T-helper 2 cell treated with Interferon-gamma antibody and Interleukin-4, amounts not matched to agents 5 μg/mL and 100 μg/mL, for 36 hours (primary cell): ENCODE data around the gene C2CD2.

Experiments
- DNase-seq: peaks from one replicate; pipeline ENCODE4 v3.0.0; 2021; ENCODE audit warnings: low spot score
- H3K27ac Mint-ChIP-seq: one replicate; pipeline ENCODE4 v1.8.0; 2021; ENCODE audit warnings: mild to moderate bottlenecking, mixed read lengths
- H3K27me3 Mint-ChIP-seq: one replicate; pipeline ENCODE4 v1.8.0; 2021; ENCODE audit warnings: low read depth, mixed read lengths
- H3K36me3 Mint-ChIP-seq: one replicate; pipeline ENCODE4 v1.8.0; 2021; ENCODE audit warnings: low read depth, mixed read lengths
- H3K4me1 Mint-ChIP-seq: one replicate; pipeline ENCODE4 v1.8.0; 2021; ENCODE audit warnings: low read depth, mixed read lengths
- H3K4me3 Mint-ChIP-seq: one replicate; pipeline ENCODE4 v1.8.0; 2022; ENCODE audit warnings: mild to moderate bottlenecking, moderate library complexity, mixed read lengths
- H3K9me3 Mint-ChIP-seq: one replicate; pipeline ENCODE4 v1.8.0; 2021; ENCODE audit warnings: mixed read lengths

C2CD2 gene

GRCh38 chr21:41852151-41852928 lies 101.5 kb downstream of the C2CD2 start:
- Mint-ChIP-seq H3K9me3 (no peaks in the 10 kb centered on the region), H3K36me3 (peaks cover 15% of the 10 kb centered on the region), H3K27ac (no peak overlapping the region), H3K27me3 (no peaks in the 10 kb centered on the region), H3K4me1 (no peaks in the 10 kb centered on the region), H3K4me3 (no peak overlapping the region)
- DNase-seq, result no peak

GRCh38 chr21:41851090-41851790 lies 102.6 kb downstream of the C2CD2 start:
- no peaks in the 10 kb centered on the region for H3K4me1 Mint-ChIP-seq
- no peaks in the 10 kb centered on the region for H3K27me3 Mint-ChIP-seq
- H3K9me3 Mint-ChIP-seq, result no peaks in the 10 kb centered on the region
- H3K27ac Mint-ChIP-seq, result no peak overlapping the region
- peaks cover 12% of the 10 kb centered on the region for H3K36me3 Mint-ChIP-seq
- no peak for DNase-seq
- no peak overlapping the region for H3K4me3 Mint-ChIP-seq

GRCh38 chr21:41850085-41850484 lies 103.7 kb downstream of the C2CD2 start:
- no peaks in the 10 kb centered on the region for H3K9me3 Mint-ChIP-seq
- H3K27ac Mint-ChIP-seq, result no peak overlapping the region
- H3K4me1 Mint-ChIP-seq, result no peaks in the 10 kb centered on the region
- no peaks in the 10 kb centered on the region for H3K27me3 Mint-ChIP-seq
- H3K4me3 Mint-ChIP-seq, result no peak overlapping the region
- peaks cover 12% of the 10 kb centered on the region for H3K36me3 Mint-ChIP-seq
- DNase-seq, result no peak

- Mint-ChIP-seq H3K4me3 (no peak overlapping the region), H3K27ac (no peak overlapping the region), H3K36me3 (peaks cover 8% of the 10 kb centered on the region), H3K9me3 (no peaks in the 10 kb centered on the region), H3K4me1 (no peaks in the 10 kb centered on the region), H3K27me3 (no peaks in the 10 kb centered on the region)
- DNase-seq, result no peak
These were observed 104.7 kb downstream of the C2CD2 start for GRCh38 chr21:41848958-41849580.

GRCh38 chr21:41848533-41848932 lies 105.3 kb downstream of the C2CD2 start:
- no peak overlapping the region for H3K27ac Mint-ChIP-seq
- H3K4me1 Mint-ChIP-seq, result no peaks in the 10 kb centered on the region
- H3K9me3 Mint-ChIP-seq, result no peaks in the 10 kb centered on the region
- H3K4me3 Mint-ChIP-seq, result no peak overlapping the region
- no peaks in the 10 kb centered on the region for H3K27me3 Mint-ChIP-seq
- H3K36me3 Mint-ChIP-seq, result peaks cover 6% of the 10 kb centered on the region
- DNase-seq, result no peak

- no peak overlapping the region for H3K4me3 Mint-ChIP-seq
- no peak for DNase-seq
- no peaks in the 10 kb centered on the region for H3K9me3 Mint-ChIP-seq
- peaks cover 7% of the 10 kb centered on the region for H3K36me3 Mint-ChIP-seq
- H3K27ac Mint-ChIP-seq, result no peak overlapping the region
- no peaks in the 10 kb centered on the region for H3K27me3 Mint-ChIP-seq
- H3K4me1 Mint-ChIP-seq, result no peaks in the 10 kb centered on the region
These were observed 106.6 kb downstream of the C2CD2 start for GRCh38 chr21:41847066-41847804.

GRCh38 chr21:41846536-41846935 lies 107.3 kb downstream of the C2CD2 start:
- Mint-ChIP-seq H3K27me3 (no peaks in the 10 kb centered on the region), H3K4me1 (no peaks in the 10 kb centered on the region), H3K36me3 (peaks cover 9% of the 10 kb centered on the region), H3K4me3 (no peak overlapping the region), H3K9me3 (no peaks in the 10 kb centered on the region), H3K27ac (no peak overlapping the region)
- DNase-seq, result no peak

GRCh38 chr21:41846033-41846317 lies 107.8 kb downstream of the C2CD2 start:
- H3K4me1 Mint-ChIP-seq, result no peaks in the 10 kb centered on the region
- no peaks in the 10 kb centered on the region for H3K27me3 Mint-ChIP-seq
- H3K4me3 Mint-ChIP-seq, result no peak overlapping the region
- peaks cover 14% of the 10 kb centered on the region for H3K36me3 Mint-ChIP-seq
- H3K9me3 Mint-ChIP-seq, result peaks cover 5% of the 10 kb centered on the region
- no peak overlapping the region for H3K27ac Mint-ChIP-seq
- DNase-seq, result no peak

- Mint-ChIP-seq H3K27me3 (no peaks in the 10 kb centered on the region), H3K27ac (no peak overlapping the region), H3K4me3 (no peak overlapping the region), H3K9me3 (peaks cover 10% of the 10 kb centered on the region), H3K36me3 (peaks cover 15% of the 10 kb centered on the region), H3K4me1 (no peaks in the 10 kb centered on the region)
- DNase-seq, result no peak
These were observed 108.3 kb downstream of the C2CD2 start for GRCh38 chr21:41845310-41846032.

- Mint-ChIP-seq H3K27me3 (no peaks in the 10 kb centered on the region), H3K9me3 (peaks cover 13% of the 10 kb centered on the region), H3K4me1 (no peaks in the 10 kb centered on the region), H3K36me3 (peaks cover 20% of the 10 kb centered on the region), H3K27ac (no peak overlapping the region), H3K4me3 (no peak overlapping the region)
- no peak for DNase-seq
These were observed 110.2 kb downstream of the C2CD2 start for GRCh38 chr21:41843584-41843983.

GRCh38 chr21:41840880-41841279 lies 112.9 kb downstream of the C2CD2 start:
- Mint-ChIP-seq H3K27me3 (no peaks in the 10 kb centered on the region), H3K36me3 (peaks cover 21% of the 10 kb centered on the region), H3K4me3 (no peak overlapping the region), H3K4me1 (no peaks in the 10 kb centered on the region), H3K9me3 (peaks cover 13% of the 10 kb centered on the region), H3K27ac (no peak overlapping the region)
- DNase-seq, result no peak

GRCh38 chr21:41839387-41840000 lies 114.3 kb downstream of the C2CD2 start:
- Mint-ChIP-seq H3K27me3 (no peaks in the 10 kb centered on the region), H3K4me3 (no peak overlapping the region), H3K27ac (no peak overlapping the region), H3K36me3 (peaks cover 21% of the 10 kb centered on the region), H3K4me1 (no peaks in the 10 kb centered on the region), H3K9me3 (peaks cover 13% of the 10 kb centered on the region)
- DNase-seq, result no peak

GRCh38 chr21:41837756-41838297 lies 116.0 kb downstream of the C2CD2 start:
- Mint-ChIP-seq H3K4me1 (no peaks in the 10 kb centered on the region), H3K27ac (no peak overlapping the region), H3K9me3 (peaks cover 13% of the 10 kb centered on the region), H3K36me3 (peaks cover 19% of the 10 kb centered on the region), H3K27me3 (no peaks in the 10 kb centered on the region), H3K4me3 (no peak overlapping the region)
- DNase-seq, result no peak
